Transverse colon (tissue), 3 donors: ENCODE data around the gene ACER1.

Source experiments
- POLR2A ChIP-seq: fragments of 450-650 bp; IDR thresholded peaks from one replicate; pipeline ENCODE4 v1.6.1; 2016; ENCODE audit warnings: antibody characterized with exemption, mild to moderate bottlenecking, moderate library complexity
- POLR2AphosphoS5 ChIP-seq, 3 donors: sonication (generic); formaldehyde crosslinking; IDR thresholded peaks; one replicate each; pipeline ENCODE4 v1.6.1; 2016; ENCODE audit warnings: antibody characterized with exemption in 3 of 3

DNA sequence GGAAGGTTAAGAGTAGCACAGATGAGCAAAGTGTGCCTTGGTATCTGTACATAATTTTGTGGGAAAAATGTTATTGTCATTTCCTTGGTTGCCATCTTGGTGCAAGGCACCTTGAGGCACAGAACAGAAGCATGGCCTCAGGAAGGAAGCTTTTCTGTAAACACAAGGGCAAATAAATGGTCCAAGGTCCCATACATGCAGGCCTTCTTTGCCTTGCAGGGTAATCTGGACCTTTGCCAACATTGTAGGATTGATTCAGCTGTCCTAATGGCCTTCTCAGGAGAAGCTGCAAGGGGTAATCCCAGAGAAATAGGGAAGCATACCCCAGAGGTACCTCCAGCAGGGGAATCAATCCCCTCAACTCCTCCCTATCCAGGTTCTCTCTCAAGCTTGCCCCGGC is 44.7 kb downstream of the ACER1 start:
- no peak for TF ChIP-seq POLR2A
- TF ChIP-seq POLR2AphosphoS5 (IDR thresholded peaks at IDR 0.05), result no peak
